Endodermal cell (in vitro differentiated cells): Measurements from ENCODE around the gene OR10G8. TPM values are rescaled to one million over a fixed set of nuclear protein-coding genes. Genes with fewer than 3 reads are reported as not detected.

ENCODE experiments used
- DNase-seq: peaks from one replicate; pipeline ENCODE4 v3.0.0-alpha.2; 2017
- H3K27ac ChIP-seq: 2 replicates; pipeline ENCODE4 v1.5.1; 2013; ENCODE audit warnings: mild to moderate bottlenecking, low read depth, low read length, moderate library complexity
- H3K27me3 ChIP-seq: 2 replicates; pipeline ENCODE4 v1.6.1; 2013; ENCODE audit warnings: mild to moderate bottlenecking, low read length, moderate library complexity; ENCODE audit not compliant: insufficient read depth, control insufficient read depth, poor library complexity, severe bottlenecking
- H3K36me3 ChIP-seq: 2 replicates; pipeline ENCODE4 v1.7.0; 2013; ENCODE audit warnings: mild to moderate bottlenecking, low read length, moderate library complexity; ENCODE audit not compliant: control insufficient read depth, insufficient read depth
- H3K4me1 ChIP-seq: one replicate; pipeline ENCODE4 v1.7.0; 2013; ENCODE audit warnings: low read length; ENCODE audit not compliant: control insufficient read depth, insufficient read depth
- H3K4me3 ChIP-seq: 2 replicates; pipeline ENCODE4 v1.5.1; 2013; ENCODE audit warnings: mild to moderate bottlenecking, low read length, moderate library complexity
- H3K9ac ChIP-seq: 2 replicates; pipeline ENCODE4 v1.6.1; 2013; ENCODE audit warnings: mild to moderate bottlenecking, low read length, moderate library complexity; ENCODE audit not compliant: poor library complexity, severe bottlenecking; ENCODE audit errors: extremely low read depth
- H3K9me3 ChIP-seq: 2 replicates; pipeline ENCODE4 v1.6.1; 2013; ENCODE audit warnings: mild to moderate bottlenecking, low read length, moderate library complexity; ENCODE audit not compliant: control insufficient read depth
- H3K27ac Mint-ChIP-seq: 2 replicates; pipeline ENCODE4 v1.8.0; 2020; ENCODE audit warnings: mixed read lengths
- H3K27me3 Mint-ChIP-seq: 2 replicates; pipeline ENCODE4 v1.8.0; 2021; ENCODE audit warnings: mild to moderate bottlenecking, mixed read lengths; ENCODE audit not compliant: insufficient read depth
- H3K36me3 Mint-ChIP-seq: 2 replicates; pipeline ENCODE4 v1.8.0; 2020; ENCODE audit warnings: low read depth, mixed read lengths
- H3K4me1 Mint-ChIP-seq: 2 replicates; pipeline ENCODE4 v1.8.0; 2020; ENCODE audit warnings: mixed read lengths
- H3K4me3 Mint-ChIP-seq: 2 replicates; pipeline ENCODE4 v1.8.0; 2020; ENCODE audit warnings: mild to moderate bottlenecking, moderate library complexity, mixed read lengths
- H3K9me3 Mint-ChIP-seq: 2 replicates; pipeline ENCODE4 v1.8.0; 2020; ENCODE audit warnings: mild to moderate bottlenecking, mixed read lengths
- WGBS, 2 experiments: methylation state at CpG; one replicate each; pipeline versions ENCODE4 v1.1.5 to v1.1.7; 2013; ENCODE audit warnings: missing lambda C conversion rate in 2 of 2, mixed read lengths in 1 of 2; ENCODE audit not compliant: insufficient coverage in 1 of 2, insufficient read length in 1 of 2; 5-methylcytosine and 5-hydroxymethylcytosine counted together
- total RNA-seq, 2 donors: library from RNA; stranded (reverse); fragmentation: NEBNext Ultra II Directional in 1 of 2; extraction: Animal tissue kit (Norgen Biotek cat#: 25700) in 1 of 2; gene quantifications; 2 replicates in 1 of 2; 3 replicates in 1 of 2; pipeline ENCODE4 v1.2.1, GENCODE V29; 2021
- TF ChIP-seq, protein P1 (sequence below): fragments of 200-600 bp; sonication (generic); conservative IDR thresholded peaks from 2 replicates; pipeline ENCODE4 v1.5.0; 2021; ENCODE audit warnings: antibody characterized with exemption, mild to moderate bottlenecking

Gene OR10G8
- total RNA-seq, 2 donors from 2014 or later: not detected

DNA sequence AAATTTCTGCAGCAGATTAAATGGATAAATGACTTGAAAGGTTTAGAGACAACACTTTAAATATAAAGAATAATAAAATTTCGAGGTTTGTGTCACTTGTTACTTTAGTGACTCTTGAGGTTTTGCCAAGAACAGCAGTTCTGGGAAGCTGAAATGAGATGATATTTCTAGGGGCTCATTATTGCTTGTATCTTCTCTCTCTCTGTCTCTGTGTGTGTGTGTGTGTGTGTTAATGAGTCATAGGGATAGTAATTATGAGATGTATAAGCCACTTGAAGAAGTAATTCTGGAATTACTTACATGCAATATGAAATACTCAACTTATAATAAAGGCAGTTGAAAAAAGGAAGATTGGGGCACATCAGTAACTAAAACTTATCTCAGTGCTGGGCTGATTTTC lies 24.1 kb downstream of the OR10G8 start:
- Mint-ChIP-seq H3K36me3 (no peaks in the 10 kb centered on the region), H3K27ac (no peak overlapping the region), H3K9me3 (no peaks in the 10 kb centered on the region), H3K4me3 (no peak overlapping the region), H3K27me3 (no peaks in the 10 kb centered on the region), H3K4me1 (no peaks in the 10 kb centered on the region)
- Histone ChIP-seq H3K36me3 (no peaks in the 10 kb centered on the region), H3K27ac (no peak overlapping the region), H3K27me3 (no peaks in the 10 kb centered on the region), H3K9ac (no peak overlapping the region), H3K4me3 (no peak overlapping the region), H3K9me3 (no peaks in the 10 kb centered on the region), H3K4me1 (no peaks in the 10 kb centered on the region)
- DNase-seq: no peak
- TF ChIP-seq, protein P1, sequence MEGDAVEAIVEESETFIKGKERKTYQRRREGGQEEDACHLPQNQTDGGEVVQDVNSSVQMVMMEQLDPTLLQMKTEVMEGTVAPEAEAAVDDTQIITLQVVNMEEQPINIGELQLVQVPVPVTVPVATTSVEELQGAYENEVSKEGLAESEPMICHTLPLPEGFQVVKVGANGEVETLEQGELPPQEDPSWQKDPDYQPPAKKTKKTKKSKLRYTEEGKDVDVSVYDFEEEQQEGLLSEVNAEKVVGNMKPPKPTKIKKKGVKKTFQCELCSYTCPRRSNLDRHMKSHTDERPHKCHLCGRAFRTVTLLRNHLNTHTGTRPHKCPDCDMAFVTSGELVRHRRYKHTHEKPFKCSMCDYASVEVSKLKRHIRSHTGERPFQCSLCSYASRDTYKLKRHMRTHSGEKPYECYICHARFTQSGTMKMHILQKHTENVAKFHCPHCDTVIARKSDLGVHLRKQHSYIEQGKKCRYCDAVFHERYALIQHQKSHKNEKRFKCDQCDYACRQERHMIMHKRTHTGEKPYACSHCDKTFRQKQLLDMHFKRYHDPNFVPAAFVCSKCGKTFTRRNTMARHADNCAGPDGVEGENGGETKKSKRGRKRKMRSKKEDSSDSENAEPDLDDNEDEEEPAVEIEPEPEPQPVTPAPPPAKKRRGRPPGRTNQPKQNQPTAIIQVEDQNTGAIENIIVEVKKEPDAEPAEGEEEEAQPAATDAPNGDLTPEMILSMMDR: no peak
- 84% methylated on average over 1 of the region's 1 CpG; no CpG with 5 or more reads in 1 of the 2 experiments for WGBS, 2 experiments

DNA sequence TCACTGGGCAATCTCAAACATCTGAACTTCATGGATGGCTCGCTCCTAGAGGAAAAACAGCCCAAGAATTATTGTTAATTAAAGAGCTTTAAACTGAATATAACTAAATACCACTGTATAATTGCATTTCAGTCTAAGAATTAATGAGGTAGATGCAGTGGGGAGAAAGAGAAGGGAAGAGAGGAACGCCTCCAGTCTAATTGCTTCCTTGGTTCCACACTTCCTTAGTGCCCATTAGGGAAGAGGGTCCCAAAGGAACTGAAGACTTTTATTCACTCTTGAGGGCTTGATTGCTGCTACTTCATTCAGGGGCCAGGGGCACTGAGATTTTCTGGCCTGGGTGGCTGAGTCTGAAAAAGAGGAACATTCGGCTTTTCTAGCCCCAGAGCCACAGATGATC lies 26.4 kb downstream of the OR10G8 start:
- no peak overlapping the region for H3K27ac ChIP-seq
- 67 to 94% methylated on average over 1 to 2 of the region's 3 CpGs for WGBS, 2 experiments
- H3K36me3 Mint-ChIP-seq: no peaks in the 10 kb centered on the region

DNA sequence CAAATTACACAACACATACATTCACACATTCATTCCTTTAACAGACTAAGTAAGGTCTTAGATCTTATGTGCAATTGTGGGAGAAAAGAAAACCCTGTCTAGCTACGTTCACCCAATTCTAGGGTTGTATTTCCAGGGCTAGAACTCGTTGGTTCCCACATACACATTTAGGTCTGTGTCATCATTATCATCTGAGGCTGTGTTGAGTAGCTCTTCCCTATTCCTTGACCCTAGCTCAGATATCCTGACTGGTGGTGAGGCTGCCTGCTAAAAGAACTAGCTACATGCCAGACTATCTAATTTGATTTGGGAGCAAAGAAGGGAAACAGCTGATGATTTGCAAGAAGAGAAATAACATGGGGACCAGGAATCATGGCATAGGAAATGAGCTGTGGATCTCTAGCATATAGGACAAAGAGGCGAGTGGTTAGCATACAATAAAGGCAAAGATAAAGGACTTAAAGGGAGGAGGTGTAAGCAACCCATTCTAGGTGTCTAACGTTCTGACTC lies 42.1 kb downstream of the OR10G8 start:
- Histone ChIP-seq H3K9ac (no peak overlapping the region), H3K4me3 (no peak overlapping the region), H3K4me1 (peaks cover 6% of the 10 kb centered on the region), H3K27ac (no peak overlapping the region), H3K9me3 (peaks cover 7% of the 10 kb centered on the region), H3K27me3 (no peaks in the 10 kb centered on the region), H3K36me3 (no peaks in the 10 kb centered on the region)
- DNase-seq: no peak
- Mint-ChIP-seq H3K27me3 (peaks cover 2% of the 10 kb centered on the region), H3K27ac (peak overlapping the region; percentile 14), H3K4me1 (peaks cover 27% of the 10 kb centered on the region), H3K9me3 (no peaks in the 10 kb centered on the region), H3K4me3 (no peak overlapping the region), H3K36me3 (no peaks in the 10 kb centered on the region)
- 68 to 78% methylated on average over 3 to 4 of the region's 4 CpGs for WGBS, 2 experiments
- TF ChIP-seq, protein P1: no peak

More for the DNA sequence above, 26.4 kb downstream of the OR10G8 start:
- H3K4me3 Mint-ChIP-seq: no peak overlapping the region
- H3K9me3 Mint-ChIP-seq: no peaks in the 10 kb centered on the region
- Histone ChIP-seq H3K4me3 (no peak overlapping the region), H3K36me3 (no peaks in the 10 kb centered on the region), H3K9ac (no peak overlapping the region), H3K4me1 (no peaks in the 10 kb centered on the region), H3K27me3 (no peaks in the 10 kb centered on the region), H3K9me3 (no peaks in the 10 kb centered on the region)
- TF ChIP-seq, protein P1: no peak
- no peak for DNase-seq
- no peaks in the 10 kb centered on the region for H3K27me3 Mint-ChIP-seq
- no peak overlapping the region for H3K27ac Mint-ChIP-seq
- H3K4me1 Mint-ChIP-seq: no peaks in the 10 kb centered on the region
